VCaP (cell line): ENCODE data around the gene LINGO1.

Experiments
- H3K27ac ChIP-seq: fragments of 450-650 bp; 2 replicates; pipeline ENCODE4 v1.5.1; 2017
- TF ChIP-seq, protein P1 (sequence below): fragments of 450-650 bp; conservative IDR thresholded peaks from 2 replicates; pipeline ENCODE4 v1.5.1; 2017; ENCODE audit warnings: mild to moderate bottlenecking, moderate library complexity

LINGO1 gene

DNA sequence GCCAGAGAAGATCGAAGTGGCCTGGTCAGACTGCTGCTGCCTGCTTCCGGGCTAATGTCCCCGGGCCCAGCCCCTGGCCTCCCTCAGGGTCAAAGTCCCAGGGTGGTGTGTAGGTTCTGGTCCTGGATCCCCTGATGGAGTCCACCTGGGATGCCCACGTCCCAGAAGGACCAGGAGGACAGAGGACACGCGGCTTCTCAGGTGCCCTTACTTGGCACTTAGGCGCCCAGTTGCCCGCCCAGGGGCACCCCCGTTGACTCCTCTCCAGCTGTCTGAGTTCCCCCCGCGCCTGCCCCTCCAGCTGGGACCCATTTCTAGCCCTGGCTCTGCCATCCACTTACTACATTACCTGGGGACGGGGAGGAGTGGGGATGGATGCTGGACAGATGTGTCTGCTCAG, 44.6 kb downstream of the LINGO1 start:
- TF ChIP-seq, protein P1, sequence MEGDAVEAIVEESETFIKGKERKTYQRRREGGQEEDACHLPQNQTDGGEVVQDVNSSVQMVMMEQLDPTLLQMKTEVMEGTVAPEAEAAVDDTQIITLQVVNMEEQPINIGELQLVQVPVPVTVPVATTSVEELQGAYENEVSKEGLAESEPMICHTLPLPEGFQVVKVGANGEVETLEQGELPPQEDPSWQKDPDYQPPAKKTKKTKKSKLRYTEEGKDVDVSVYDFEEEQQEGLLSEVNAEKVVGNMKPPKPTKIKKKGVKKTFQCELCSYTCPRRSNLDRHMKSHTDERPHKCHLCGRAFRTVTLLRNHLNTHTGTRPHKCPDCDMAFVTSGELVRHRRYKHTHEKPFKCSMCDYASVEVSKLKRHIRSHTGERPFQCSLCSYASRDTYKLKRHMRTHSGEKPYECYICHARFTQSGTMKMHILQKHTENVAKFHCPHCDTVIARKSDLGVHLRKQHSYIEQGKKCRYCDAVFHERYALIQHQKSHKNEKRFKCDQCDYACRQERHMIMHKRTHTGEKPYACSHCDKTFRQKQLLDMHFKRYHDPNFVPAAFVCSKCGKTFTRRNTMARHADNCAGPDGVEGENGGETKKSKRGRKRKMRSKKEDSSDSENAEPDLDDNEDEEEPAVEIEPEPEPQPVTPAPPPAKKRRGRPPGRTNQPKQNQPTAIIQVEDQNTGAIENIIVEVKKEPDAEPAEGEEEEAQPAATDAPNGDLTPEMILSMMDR = no peak
- no peak overlapping the region for H3K27ac ChIP-seq

GRCh38 chr15:77584691-77585090, 48.0 kb downstream of the LINGO1 start:
- TF ChIP-seq, protein P1 = no peak
- no peak overlapping the region for H3K27ac ChIP-seq

DNA sequence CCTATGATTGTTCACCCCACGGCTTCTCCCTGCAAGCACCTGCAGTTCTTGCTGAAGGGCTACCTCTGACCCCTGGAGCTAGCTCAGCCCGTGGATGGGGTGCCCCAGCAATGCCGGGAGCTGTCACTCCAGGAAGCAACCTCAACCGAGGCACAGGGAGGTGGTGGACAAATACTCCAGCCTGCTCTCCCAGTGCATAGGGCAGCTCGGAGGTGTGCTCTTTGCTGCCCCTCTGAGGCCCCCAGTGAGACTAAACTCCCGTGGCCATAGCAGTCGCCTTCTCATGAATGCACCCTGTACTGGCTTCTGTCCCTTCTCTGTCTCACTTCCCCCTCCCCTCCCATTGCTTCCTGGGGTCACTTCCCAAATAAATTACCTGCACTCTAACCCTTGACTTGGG, 48.5 kb downstream of the LINGO1 start:
- TF ChIP-seq, protein P1 = no peak

GRCh38 chr15:77582763-77583162, 49.9 kb downstream of the LINGO1 start:
- TF ChIP-seq, protein P1 = no peak
- H3K27ac ChIP-seq = peak overlapping the region; percentile 78

More for the DNA sequence above, 48.5 kb downstream of the LINGO1 start:
- no peak overlapping the region for H3K27ac ChIP-seq

DNA sequence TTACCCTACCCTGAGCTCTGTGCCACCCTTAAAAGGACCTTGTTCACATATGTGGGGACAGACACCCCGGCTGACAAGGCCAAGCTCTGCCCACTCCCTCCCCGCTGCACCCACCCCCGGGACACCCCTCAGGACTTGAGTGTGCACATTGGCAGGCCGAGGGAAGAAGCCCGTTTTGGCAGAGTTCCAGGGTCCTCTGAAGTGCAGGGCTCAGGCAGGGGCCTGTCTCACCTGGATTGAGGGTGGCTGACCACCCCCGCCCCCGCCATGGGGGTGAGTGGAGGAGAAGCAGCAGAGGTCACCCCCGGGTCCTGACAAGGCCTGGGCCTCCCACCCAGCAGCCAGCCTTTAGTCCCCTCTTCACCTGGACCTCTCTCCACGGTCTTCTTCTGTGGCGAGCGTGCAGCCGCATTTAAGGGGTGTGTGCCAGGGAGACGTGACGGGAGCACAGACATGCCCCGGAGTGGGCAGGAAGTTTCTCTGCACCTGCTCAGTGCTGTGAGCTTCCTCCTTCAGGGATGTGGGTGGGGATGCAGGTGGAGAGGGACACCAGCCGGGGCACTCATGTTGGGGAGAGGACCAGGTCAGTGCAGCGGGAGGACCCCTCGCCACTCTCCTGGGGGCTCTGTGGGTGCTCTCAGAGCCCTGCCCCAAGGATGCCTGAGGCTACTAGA, 50.7 kb downstream of the LINGO1 start:
- TF ChIP-seq, protein P1 = no peak

GRCh38 chr15:77580996-77581682, 51.6 kb downstream of the LINGO1 start:
- peak overlapping the region; percentile 78 for H3K27ac ChIP-seq

More for the DNA sequence above, 50.7 kb downstream of the LINGO1 start:
- H3K27ac ChIP-seq = peak overlapping the region; percentile 78

More at GRCh38 chr15:77580996-77581682, 51.6 kb downstream of the LINGO1 start:
- TF ChIP-seq, protein P1 = no peak
